ENCODE results near the gene KRT6B. TPM values are rescaled to one million over a fixed set of nuclear protein-coding genes. Genes with fewer than 3 reads are reported as not detected.

The KRT6B gene
- total RNA-seq, 2 experiments from 2014 or later, result not detected

DNA sequence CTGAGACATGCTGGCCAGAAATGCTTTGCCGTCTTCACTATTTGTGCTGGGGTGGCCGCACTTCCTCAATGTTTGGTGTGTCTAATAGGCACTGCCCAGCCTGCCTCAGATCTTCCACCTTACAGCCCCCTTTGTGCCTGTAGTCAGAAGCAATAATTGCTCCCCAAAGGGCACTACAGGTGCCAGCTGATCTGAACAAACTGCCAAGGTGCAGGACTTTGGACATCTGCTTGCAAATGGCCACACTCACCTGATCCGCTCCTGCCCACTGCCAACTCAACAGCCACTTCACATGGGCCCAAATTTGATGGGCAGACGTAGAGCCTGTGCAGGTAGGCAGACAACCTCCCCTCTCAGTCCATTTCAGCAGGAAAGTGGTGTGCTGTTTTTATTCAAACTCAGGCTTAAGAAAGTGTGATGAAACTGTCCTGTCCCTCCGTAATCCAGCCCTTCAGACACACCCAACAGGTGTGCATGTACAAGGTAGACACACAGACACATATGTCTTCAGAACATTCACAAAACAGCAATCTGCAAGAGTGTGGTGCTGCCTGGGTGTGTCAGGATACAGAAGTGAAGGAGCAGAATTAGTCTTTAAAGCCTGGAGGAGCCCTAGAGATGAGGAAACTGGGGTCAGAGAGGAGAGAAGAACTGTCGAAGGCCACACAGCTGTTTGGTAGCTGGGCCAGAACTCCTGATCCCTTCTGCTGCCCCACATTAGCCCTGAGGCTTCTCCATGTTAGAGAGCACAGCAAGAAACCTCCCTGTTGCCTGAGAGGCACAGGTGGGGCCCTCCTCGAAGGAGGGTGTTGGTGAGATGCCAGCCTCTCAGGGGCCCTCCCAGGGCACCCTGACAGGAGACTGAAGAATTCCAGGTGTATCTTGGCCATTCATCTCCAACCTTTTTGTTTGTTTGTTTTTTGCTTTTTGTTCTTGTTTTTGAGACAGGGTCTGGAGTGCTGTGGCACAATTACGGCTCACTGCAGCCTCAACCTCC lies 13.3 kb downstream of the KRT6B start:
- Mint-ChIP-seq H3K27me3 (peaks cover 26% of the 10 kb centered on the region), H3K36me3 (ENCODE audit: low read depth) (no peaks in the 10 kb centered on the region), H3K4me3 (no peak overlapping the region), H3K9me3 (no peaks in the 10 kb centered on the region), H3K27ac (no peak overlapping the region), H3K4me1 (no peaks in the 10 kb centered on the region)
- ChIA-PET CTCF (no interaction called here), POLR2A (no interaction called here)
- no peak for DNase-seq

DNA sequence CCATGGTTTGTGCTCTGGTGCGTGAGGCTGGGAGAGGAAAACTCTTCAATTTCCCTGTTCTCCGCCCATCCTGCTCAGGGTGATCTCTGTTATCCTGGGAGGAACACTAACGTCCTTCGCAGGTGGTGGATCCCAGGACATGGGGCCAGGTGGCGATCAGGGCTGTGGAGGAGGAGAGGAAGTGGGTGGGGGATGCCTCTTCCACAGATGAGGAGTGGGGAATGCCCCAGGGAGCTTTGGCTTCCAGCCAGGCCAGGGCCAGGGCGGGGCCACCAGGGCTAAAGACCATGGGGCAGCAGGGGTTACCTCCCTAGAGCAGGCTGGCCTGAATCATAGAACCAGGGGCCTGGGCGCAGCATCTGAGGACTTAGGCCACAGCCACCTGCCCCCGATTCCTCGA lies 14.4 kb downstream of the KRT6B start:
- CTCF ChIA-PET, result no interaction called here

DNA sequence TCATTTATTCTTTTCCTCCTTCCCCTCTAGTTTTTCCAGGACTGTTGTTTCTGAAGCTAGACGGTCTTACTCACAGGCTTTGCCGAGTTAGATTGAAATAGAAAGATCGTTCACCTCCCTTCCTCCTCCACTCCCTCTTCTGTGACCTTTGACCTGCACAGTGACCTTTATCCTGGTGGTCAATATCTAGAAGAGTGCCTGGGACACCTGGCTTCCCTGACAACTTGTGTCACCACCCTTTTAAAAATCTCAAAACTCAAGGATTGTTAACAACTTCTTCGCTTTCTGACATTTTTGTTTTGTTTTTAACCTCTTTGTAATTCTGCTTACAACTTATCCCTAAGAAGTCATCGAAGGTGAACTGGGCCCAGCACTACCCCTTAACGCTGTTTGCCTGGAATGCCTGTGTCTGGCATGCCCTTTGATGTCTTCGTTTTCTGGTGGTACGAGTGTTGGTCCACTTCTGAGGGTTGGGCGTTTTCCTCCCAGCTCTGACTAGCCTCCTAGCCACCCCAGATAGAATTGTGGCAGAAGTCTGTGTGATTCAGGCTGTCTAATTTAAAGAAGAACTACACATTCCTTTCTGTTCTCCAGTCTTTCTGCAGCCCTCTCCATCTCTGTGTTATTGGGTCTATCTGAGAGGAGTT lies 15.0 kb downstream of the KRT6B start:
- ChIA-PET POLR2A (no interaction called here), CTCF (no interaction called here)
- Mint-ChIP-seq H3K4me3 (no peak overlapping the region), H3K4me1 (no peaks in the 10 kb centered on the region), H3K27me3 (peaks cover 11% of the 10 kb centered on the region), H3K36me3 (ENCODE audit: low read depth) (no peaks in the 10 kb centered on the region), H3K9me3 (no peaks in the 10 kb centered on the region), H3K27ac (no peak overlapping the region)
- DNase-seq, result no peak

More for the DNA sequence above, 14.4 kb downstream of the KRT6B start:
- H3K27me3 Mint-ChIP-seq, result peaks cover 17% of the 10 kb centered on the region
- no peaks in the 10 kb centered on the region for H3K4me1 Mint-ChIP-seq
- no peaks in the 10 kb centered on the region for H3K36me3 Mint-ChIP-seq (ENCODE audit: low read depth)
- POLR2A ChIA-PET, result no interaction called here
- no peak for DNase-seq
- no peaks in the 10 kb centered on the region for H3K9me3 Mint-ChIP-seq
- no peak overlapping the region for H3K27ac Mint-ChIP-seq
- H3K4me3 Mint-ChIP-seq, result no peak overlapping the region

- POLR2A ChIA-PET, result no interaction called here
Measured at GRCh38 chr12:52436000-52436827, 15.7 kb downstream of the KRT6B start.

DNA sequence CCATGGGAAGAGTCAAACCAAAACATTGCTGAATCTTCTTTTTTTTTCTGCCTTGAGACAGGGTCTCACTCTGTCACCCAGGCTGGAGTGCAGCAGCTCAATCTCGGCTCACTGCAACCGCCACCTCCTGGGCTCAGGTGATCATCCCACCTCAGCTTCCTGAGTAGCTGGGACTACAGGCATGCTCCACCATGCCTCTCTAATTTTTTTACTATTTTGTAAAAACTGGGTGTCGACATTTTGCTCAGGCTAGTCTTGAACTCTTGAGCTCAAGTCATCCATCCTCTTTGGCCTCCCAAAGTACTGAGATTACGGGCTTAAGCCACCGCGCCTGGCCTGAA lies 16.3 kb downstream of the KRT6B start:
- ChIA-PET POLR2A (no interaction called here), CTCF (no interaction called here)
- Mint-ChIP-seq H3K27ac (no peak overlapping the region), H3K27me3 (peaks cover 7% of the 10 kb centered on the region), H3K36me3 (ENCODE audit: low read depth) (no peaks in the 10 kb centered on the region), H3K9me3 (no peaks in the 10 kb centered on the region), H3K4me3 (no peak overlapping the region), H3K4me1 (no peaks in the 10 kb centered on the region)
- no peak for DNase-seq

More at GRCh38 chr12:52436000-52436827, 15.7 kb downstream of the KRT6B start:
- Mint-ChIP-seq H3K4me1 (no peaks in the 10 kb centered on the region), H3K4me3 (no peak overlapping the region), H3K36me3 (ENCODE audit: low read depth) (no peaks in the 10 kb centered on the region), H3K9me3 (no peaks in the 10 kb centered on the region), H3K27me3 (peaks cover 9% of the 10 kb centered on the region), H3K27ac (no peak overlapping the region)
- DNase-seq, result no peak
- CTCF ChIA-PET, result no interaction called here

- CTCF ChIA-PET, result no interaction called here
- no peaks in the 10 kb centered on the region for H3K9me3 Mint-ChIP-seq
- H3K4me1 Mint-ChIP-seq, result no peaks in the 10 kb centered on the region
- H3K36me3 Mint-ChIP-seq (ENCODE audit: low read depth), result no peaks in the 10 kb centered on the region
- POLR2A ChIA-PET, result no interaction called here
- H3K27me3 Mint-ChIP-seq, result peaks cover 12% of the 10 kb centered on the region
- H3K4me3 Mint-ChIP-seq, result no peak overlapping the region
- no peak overlapping the region for H3K27ac Mint-ChIP-seq
- no peak for DNase-seq
Measured at GRCh38 chr12:52434760-52435530, 17.0 kb downstream of the KRT6B start.

- H3K4me1 Mint-ChIP-seq, result no peaks in the 10 kb centered on the region
- ChIA-PET CTCF (interaction anchor here (0.6 kb wide), 1 partner anchor 87 kb away, joined by 3 read pairs; no protein-coding TSS in a partner anchor), POLR2A (no interaction called here)
- no peak within 1 kb of the TSS for H3K4me3 Mint-ChIP-seq
- H3K27ac Mint-ChIP-seq, result no peak within 1 kb of the TSS
- DNase-seq, result no peak
- H3K9me3 Mint-ChIP-seq, result no peaks in the 10 kb centered on the region
- no peaks in the 10 kb centered on the region for H3K36me3 Mint-ChIP-seq (ENCODE audit: low read depth)
- peaks cover 13% of the 10 kb centered on the region for H3K27me3 Mint-ChIP-seq
Measured at GRCh38 chr12:52434081-52434733, 17.7 kb downstream of the KRT6B start, which contains the start of gene KRT75. Gene KRT75 (minus strand): TSS chr12:52434371. CDS start chr12:52434304, 67 bp downstream.

GRCh38 chr12:52433501-52434080 lies 18.4 kb downstream of the KRT6B start:
- no peaks in the 10 kb centered on the region for H3K4me1 Mint-ChIP-seq
- no peaks in the 10 kb centered on the region for H3K9me3 Mint-ChIP-seq
- no peak overlapping the region for H3K27ac Mint-ChIP-seq
- H3K4me3 Mint-ChIP-seq, result no peak overlapping the region
- ChIA-PET POLR2A (no interaction called here), CTCF (no interaction called here)
- peaks cover 18% of the 10 kb centered on the region for H3K27me3 Mint-ChIP-seq
- H3K36me3 Mint-ChIP-seq (ENCODE audit: low read depth), result no peaks in the 10 kb centered on the region
- no peak for DNase-seq

DNA sequence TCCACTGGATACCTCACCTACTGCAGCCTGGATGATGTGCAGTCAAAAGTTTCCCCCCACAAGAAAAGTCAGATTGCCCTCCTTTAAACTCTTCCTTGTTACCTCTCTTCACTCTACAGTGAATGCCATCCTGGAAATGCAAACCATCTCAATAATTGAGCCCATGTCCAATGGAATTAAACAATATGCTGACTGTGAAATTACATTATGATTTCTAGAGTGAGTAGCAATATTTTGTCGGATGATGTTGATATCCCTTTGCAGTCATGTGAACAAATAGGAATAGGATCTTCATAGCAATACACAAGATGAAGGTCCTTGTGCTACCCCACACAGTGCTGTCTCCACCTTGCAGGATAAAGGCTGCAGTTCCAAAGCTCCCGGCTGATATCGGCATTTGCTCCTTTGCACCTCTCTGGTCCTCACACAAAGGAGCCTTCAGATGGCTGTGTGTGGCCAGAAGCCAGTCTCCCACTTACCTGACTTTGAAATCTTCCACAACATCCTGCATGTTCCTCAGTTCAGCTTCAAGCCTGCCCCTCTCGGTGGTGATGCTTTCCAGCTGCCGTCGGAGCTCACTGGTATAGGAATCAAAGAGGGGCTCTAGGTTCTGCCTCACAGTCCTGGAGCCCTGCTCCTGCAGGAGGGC lies 19.3 kb downstream of the KRT6B start:
- CTCF ChIA-PET, result no interaction called here
- no peaks in the 10 kb centered on the region for H3K9me3 Mint-ChIP-seq
- DNase-seq, result no peak

DNA sequence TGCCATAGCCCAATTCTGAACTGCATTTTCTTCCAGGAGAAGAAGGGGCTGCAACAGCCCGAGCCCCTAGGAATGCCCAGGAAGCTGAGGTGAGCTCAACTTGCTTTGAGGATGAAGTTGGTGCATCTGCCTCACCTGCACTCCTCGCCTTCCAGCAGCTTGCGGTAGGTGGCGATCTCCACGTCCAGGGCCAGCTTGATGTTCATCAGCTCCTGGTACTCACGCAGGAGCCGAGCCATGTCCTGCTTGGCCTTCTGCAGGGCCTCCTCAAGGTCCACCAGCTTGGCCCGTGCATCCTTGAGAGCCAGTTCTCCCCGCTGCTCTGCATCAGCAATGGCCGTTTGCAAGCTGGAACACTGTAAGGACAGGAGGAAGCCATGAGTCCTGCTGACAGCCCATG lies 23.8 kb downstream of the KRT6B start:
- H3K36me3 Mint-ChIP-seq (ENCODE audit: low read depth), result no peaks in the 10 kb centered on the region
- no peak for DNase-seq
- H3K9me3 Mint-ChIP-seq, result no peaks in the 10 kb centered on the region
- no peaks in the 10 kb centered on the region for H3K4me1 Mint-ChIP-seq
- H3K27ac Mint-ChIP-seq, result no peak overlapping the region
- peaks cover 19% of the 10 kb centered on the region for H3K27me3 Mint-ChIP-seq
- CTCF ChIA-PET, result no interaction called here
- POLR2A ChIA-PET, result no interaction called here
- no peak overlapping the region for H3K4me3 Mint-ChIP-seq

More for the DNA sequence above, 19.3 kb downstream of the KRT6B start:
- Mint-ChIP-seq H3K4me1 (no peaks in the 10 kb centered on the region), H3K27me3 (peaks cover 18% of the 10 kb centered on the region), H3K4me3 (no peak overlapping the region), H3K27ac (no peak overlapping the region), H3K36me3 (ENCODE audit: low read depth) (no peaks in the 10 kb centered on the region)
- POLR2A ChIA-PET, result no interaction called here

DNA sequence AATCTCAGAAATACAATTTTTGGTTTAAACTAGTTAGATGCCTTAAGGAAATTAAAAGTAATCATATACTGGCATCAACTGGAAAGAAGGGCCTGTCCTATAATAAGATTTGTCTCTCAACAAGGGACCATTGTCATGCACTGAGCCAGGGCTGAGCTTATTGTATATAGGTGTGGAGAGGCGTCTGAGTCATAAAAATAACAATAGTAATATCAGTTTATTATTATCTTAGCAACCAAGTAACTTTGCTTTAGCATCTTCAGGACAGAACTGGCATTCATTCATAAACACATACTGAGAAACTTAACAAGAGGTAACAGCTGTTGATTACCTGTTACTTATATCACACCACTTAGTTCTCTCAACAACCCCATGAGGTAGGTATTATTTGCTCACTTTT lies 24.9 kb downstream of the KRT6B start:
- H3K9me3 Mint-ChIP-seq, result no peaks in the 10 kb centered on the region
- H3K4me3 Mint-ChIP-seq, result no peak overlapping the region
- no peak for DNase-seq
- no peaks in the 10 kb centered on the region for H3K4me1 Mint-ChIP-seq
- peaks cover 19% of the 10 kb centered on the region for H3K27me3 Mint-ChIP-seq
- no peak overlapping the region for H3K27ac Mint-ChIP-seq
- POLR2A ChIA-PET, result interaction anchor here (0.7 kb wide), 1 partner anchor 205 kb away, joined by 3 read pairs; no protein-coding TSS in a partner anchor
- CTCF ChIA-PET, result no interaction called here
- no peaks in the 10 kb centered on the region for H3K36me3 Mint-ChIP-seq (ENCODE audit: low read depth)
